AG10803 (cell line): ENCODE measurements around the gene AHNAK.

ENCODE experiments used
- DNase-seq: peaks from one replicate; pipeline ENCODE4 v3.0.0; 2010; ENCODE audit warnings: low read depth
- H3K4me3 ChIP-seq: 2 replicates; pipeline ENCODE4 v1.5.1; 2011; ENCODE audit warnings: mild to moderate bottlenecking, low read length, control low read depth
- TF ChIP-seq, protein P1 (sequence below): conservative IDR thresholded peaks from 2 replicates; pipeline ENCODE4 v1.5.1; 2011; ENCODE audit warnings: mild to moderate bottlenecking, low read length, control low read depth, inconsistent platforms

Gene AHNAK

GRCh38 chr11:62398011-62398994 lies 148.3 kb downstream of the AHNAK start:
- H3K4me3 ChIP-seq: no peak overlapping the region
- TF ChIP-seq, protein P1, sequence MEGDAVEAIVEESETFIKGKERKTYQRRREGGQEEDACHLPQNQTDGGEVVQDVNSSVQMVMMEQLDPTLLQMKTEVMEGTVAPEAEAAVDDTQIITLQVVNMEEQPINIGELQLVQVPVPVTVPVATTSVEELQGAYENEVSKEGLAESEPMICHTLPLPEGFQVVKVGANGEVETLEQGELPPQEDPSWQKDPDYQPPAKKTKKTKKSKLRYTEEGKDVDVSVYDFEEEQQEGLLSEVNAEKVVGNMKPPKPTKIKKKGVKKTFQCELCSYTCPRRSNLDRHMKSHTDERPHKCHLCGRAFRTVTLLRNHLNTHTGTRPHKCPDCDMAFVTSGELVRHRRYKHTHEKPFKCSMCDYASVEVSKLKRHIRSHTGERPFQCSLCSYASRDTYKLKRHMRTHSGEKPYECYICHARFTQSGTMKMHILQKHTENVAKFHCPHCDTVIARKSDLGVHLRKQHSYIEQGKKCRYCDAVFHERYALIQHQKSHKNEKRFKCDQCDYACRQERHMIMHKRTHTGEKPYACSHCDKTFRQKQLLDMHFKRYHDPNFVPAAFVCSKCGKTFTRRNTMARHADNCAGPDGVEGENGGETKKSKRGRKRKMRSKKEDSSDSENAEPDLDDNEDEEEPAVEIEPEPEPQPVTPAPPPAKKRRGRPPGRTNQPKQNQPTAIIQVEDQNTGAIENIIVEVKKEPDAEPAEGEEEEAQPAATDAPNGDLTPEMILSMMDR: no peak
- peak; percentile 48 for DNase-seq

DNA sequence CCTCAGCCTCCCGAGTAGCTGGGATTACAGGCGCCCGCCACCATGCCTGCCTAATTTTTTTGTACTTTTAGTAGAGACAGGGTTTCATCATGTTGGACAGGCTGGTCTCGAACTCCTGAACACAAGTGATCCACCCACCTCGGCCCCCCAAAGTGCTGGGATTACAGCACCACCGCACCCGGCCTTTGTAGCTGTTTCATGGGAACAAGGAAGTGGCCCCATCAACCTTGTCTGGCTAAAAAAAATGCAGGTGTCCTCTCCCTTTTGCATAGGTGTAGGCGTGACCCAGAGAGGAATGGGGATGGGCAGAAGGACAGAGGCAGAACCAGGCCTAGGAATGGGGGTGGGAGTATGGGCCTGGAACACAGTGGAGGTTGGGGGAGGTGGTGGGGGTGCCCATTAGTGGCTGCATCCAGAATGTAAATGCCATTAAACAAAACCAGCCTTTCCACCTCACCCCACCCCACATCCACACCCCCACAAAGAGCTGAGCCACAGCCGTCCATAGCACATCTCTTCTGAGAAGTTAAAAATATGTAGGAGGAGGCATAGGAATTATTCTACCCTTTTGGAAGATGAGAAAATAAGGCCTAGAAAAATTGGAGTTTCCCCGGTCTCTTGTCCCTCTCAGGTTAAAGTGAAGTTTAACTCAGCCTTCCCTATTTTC lies 150.6 kb downstream of the AHNAK start:
- no peak overlapping the region for H3K4me3 ChIP-seq
- TF ChIP-seq, protein P1: no peak
- no peak for DNase-seq

DNA sequence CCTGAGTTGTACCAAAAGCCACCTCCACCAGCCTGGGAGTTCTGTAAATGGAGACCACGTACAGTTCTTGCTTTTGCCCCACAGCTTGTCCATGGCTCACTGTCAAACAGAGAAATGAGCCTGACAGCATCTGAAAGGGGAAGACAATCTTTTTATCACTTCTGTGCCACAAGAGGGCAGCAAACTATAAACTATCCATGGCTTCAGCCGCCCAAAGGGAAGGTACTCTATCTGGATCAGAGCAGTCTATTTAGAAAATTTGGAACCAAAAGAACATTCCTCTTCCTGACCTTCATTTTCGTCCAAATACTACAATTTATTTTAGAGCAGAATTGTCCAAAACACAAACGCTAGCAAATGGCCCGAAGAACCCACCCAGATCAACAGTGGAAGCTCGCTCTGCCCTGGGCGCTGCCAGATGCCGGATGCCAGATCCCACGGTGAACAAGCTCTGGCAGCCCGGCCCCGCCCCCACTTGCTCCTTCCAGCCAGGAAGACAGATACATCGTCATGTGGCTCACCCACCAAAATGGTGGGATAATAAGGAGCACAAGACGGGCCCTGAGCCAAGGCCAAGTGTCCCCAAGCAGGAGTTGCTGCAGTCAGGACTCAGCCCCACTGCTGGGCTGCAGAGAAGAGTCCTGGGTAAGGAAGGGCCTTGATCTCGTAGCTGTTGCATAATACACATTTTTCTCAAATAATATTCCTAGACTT lies 151.6 kb downstream of the AHNAK start:
- H3K4me3 ChIP-seq: peak overlapping the region; percentile 55
- TF ChIP-seq, protein P1: peak; percentile 78
- DNase-seq: peak; percentile 87

- TF ChIP-seq, protein P1: no peak
- no peak overlapping the region for H3K4me3 ChIP-seq
- no peak for DNase-seq
Measured at GRCh38 chr11:62393735-62394134, 152.9 kb downstream of the AHNAK start.

GRCh38 chr11:62393061-62393611 lies 153.5 kb downstream of the AHNAK start:
- TF ChIP-seq, protein P1: no peak

DNA sequence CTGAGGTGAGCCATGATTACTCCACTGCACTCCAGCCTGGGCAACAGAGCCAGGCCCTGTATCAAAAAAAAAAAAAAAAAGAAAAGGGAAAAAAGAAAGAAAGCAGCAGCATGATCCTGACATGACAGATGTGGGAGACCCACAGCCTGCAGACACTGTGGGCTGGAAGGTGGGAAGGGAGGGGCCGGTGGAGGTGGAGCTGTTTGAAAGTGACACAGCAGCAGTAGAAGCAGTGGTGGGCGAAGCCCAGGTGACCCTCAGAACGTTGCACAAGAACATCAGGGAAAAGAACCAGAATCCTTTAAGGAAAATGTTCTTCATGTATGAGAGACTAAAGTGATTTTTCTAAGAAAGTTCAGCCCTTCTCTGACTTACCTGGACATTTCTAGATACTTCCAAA lies 154.1 kb downstream of the AHNAK start:
- DNase-seq: no peak
- no peak overlapping the region for H3K4me3 ChIP-seq
- TF ChIP-seq, protein P1: no peak

More at GRCh38 chr11:62393061-62393611, 153.5 kb downstream of the AHNAK start:
- H3K4me3 ChIP-seq: no peak overlapping the region
- DNase-seq: no peak
